ENCODE results near the gene PRR11.
A peak's percentile ranks its signal among the peaks of the same experiment; 100 is the strongest.
"Not testable (repeated sequence)": the region's sequence is repeated elsewhere in the genome, so short reads cannot be mapped to it uniquely, and the experiment has no call there.

PRR11 gene

GRCh38 chr17:59219992-59220327 is 64.4 kb downstream of the PRR11 start:
- no peak for DNase-seq (ENCODE audit: low read depth in 3 of 3)

DNA sequence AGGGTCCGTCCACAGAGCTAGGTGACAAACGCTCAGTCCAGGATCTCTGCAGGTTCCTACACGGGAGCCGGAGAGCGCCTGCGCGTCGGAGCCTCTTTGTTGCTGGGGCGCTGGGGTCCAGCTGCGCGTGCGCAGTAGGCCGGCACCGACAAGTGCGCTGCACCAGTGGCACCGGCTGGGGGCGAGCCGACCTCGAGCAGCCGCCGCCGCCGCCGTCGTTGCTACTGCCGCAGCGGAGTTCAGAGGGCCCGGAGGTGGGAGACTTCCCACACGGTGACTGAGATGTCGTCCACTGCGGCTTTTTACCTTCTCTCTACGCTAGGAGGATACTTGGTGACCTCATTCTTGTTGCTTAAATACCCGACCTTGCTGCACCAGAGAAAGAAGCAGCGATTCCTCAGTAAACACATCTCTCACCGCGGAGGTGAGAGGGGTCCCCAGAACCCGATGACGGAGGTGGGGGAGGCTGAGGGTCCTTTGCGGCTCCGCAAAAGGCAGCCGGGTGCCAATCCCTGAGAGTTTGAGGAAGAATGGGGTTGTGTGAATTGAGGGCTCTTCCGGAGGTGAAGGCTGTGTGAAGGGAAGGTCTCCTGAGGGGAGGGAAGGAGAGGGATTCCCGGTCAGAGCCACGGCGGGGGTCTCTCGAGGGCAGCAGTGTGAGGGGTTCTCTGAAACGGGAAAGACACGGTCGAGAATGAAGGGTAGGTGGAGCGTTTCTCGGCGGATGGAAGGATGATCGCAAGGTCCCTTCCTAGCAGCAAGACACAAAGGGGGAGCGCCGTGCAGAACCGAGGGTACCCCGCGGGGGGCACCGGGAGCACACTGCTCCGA is 65.0 kb downstream of the PRR11 start, which contains the start of gene GDPD1:
Gene GDPD1 (plus strand): TSS at position 184 of the 831 bp plus-strand sequence. CDS start 99 bp downstream, at position 283.
- peak; percentile 95 to 96 (median 95) for DNase-seq (ENCODE audit: low read depth in 3 of 3)

GRCh38 chr17:59221159-59221847 is 65.8 kb downstream of the PRR11 start:
- no peak for DNase-seq (ENCODE audit: low read depth in 3 of 3)

DNA sequence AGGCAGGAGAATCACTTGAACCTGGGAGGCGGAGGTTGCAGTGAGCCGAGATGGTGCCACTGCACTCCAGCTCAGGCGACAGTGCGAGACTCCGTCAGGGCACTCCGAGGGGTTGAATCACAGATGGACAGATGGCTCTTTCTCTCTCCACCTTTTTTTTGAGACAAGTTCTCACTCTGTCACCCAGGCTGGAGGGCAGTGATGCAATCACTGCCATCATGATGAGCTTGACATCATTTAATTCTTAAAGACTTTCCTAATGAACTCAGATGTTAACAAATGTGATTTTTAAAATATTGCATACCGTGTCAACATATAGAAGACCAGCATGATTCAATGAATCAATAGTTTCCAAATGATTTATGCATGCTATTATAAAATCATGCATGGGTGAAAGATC is 68.3 kb downstream of the PRR11 start:
- DNase-seq (ENCODE audit: low read depth in 3 of 3): no peak

- DNase-seq (ENCODE audit: low read depth in 3 of 3): not testable (repeated sequence)
Observed at GRCh38 chr17:59228588-59228987, 73.0 kb downstream of the PRR11 start.

DNA sequence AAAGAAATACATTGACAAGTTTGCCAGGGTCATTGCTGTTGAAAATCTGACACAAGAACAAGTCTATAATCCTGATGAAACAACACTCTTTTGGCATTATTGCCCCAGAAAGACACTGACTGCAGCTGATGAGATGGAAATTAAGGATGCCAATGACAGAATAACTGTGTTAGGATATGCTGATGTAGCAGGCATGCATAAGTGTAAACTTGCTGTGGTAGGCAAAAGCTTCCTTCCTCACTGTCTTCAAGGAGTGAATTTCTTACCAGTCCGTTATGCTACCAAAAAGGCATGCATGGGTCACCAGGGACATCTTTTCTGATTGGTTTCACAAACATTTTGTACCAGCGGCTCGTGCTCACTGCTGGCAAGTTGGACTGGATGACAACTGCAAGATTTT is 75.2 kb downstream of the PRR11 start:
- no peak for DNase-seq (ENCODE audit: low read depth in 3 of 3)

- DNase-seq (ENCODE audit: low read depth in 3 of 3): no peak
Observed at GRCh38 chr17:59234631-59235030, 79.1 kb downstream of the PRR11 start.

GRCh38 chr17:59238906-59239305 is 83.4 kb downstream of the PRR11 start:
- no peak for DNase-seq (ENCODE audit: low read depth in 3 of 3)

GRCh38 chr17:59244081-59244480 is 88.5 kb downstream of the PRR11 start:
- DNase-seq (ENCODE audit: low read depth in 3 of 3): no peak

Data from stimulated activated CD4-positive, alpha-beta T cell treated with anti-CD3 and anti-CD28 coated beads, TNF-alpha, amount 100 ng/mL, for 4 hours (primary cell).